Hepatocyte (in vitro differentiated cells): ENCODE data around the gene METTL13.

Source experiments
- CTCF ChIP-seq: fragments of 200-600 bp; sonication (generic); IDR thresholded peaks from 2 replicates; pipeline ENCODE4 v1.5.1; 2016; ENCODE audit warnings: antibody characterized with exemption, mild to moderate bottlenecking; ENCODE audit not compliant: poor library complexity
- EZH2phosphoT487 ChIP-seq: fragments of 200-600 bp; sonication (generic); IDR thresholded peaks from one replicate; pipeline ENCODE4 v1.6.1; 2018; ENCODE audit warnings: antibody characterized with exemption, mild to moderate bottlenecking, low read depth, moderate library complexity; ENCODE audit not compliant: unreplicated experiment, severe bottlenecking

GRCh38 chr1:171814692-171815091 is 33.2 kb downstream of the METTL13 start:
- no peak for TF ChIP-seq CTCF
- TF ChIP-seq EZH2phosphoT487 = no peak
